HepG2 (cell line): ENCODE measurements around the gene ADAMTSL3. TPM values are rescaled to one million over a fixed set of nuclear protein-coding genes. Genes with fewer than 3 reads are reported as not detected.

Experiments
- ATAC-seq: fragments of 200-7000 bp; cut with Tn5 transposase; 3 replicates; pipeline ENCODE4 v1.9.1; 2020; ENCODE audit warnings: mild to moderate bottlenecking, moderate library complexity
- BruUV-seq: library from RNA; stranded (reverse); fragments of 400-500 nt; replicated peaks from 2 replicates; lab custom pipeline; 2021; lab: Mats Ljungman, UMichigan
- CTCF ChIA-PET: fragments of 300-600 bp; formaldehyde crosslinking; extraction: SDS; loops from one replicate; lab custom pipeline; 2021; ENCODE audit warnings: low total read pairs, inconsistent platforms, low intra/inter-chr PET ratio; lab: Yijun Ruan, JAX
- POLR2A ChIA-PET: fragments of 350-600 bp; sonication (Branson Sonifier 250); formaldehyde crosslinking; loops from one replicate; lab custom pipeline; 2020; ENCODE audit warnings: antibody characterized with exemption, inconsistent platforms; lab: Yijun Ruan, JAX
- DNase-seq: peaks from one replicate; pipeline ENCODE4 v3.0.0-alpha.2; 2015; ENCODE audit warnings: low spot score
- FAIRE-seq: peaks from 3 replicates; lab custom pipeline; 2011; peaks lifted over from hg19 to GRCh38; lab: Jason Lieb, UNC
- H2AFZ ChIP-seq: one replicate; pipeline ENCODE4 v1.6.1; 2011; ENCODE audit warnings: low read length, inconsistent platforms
- H3K27ac ChIP-seq: fragments of 300-600 bp; 3 replicates; pipeline ENCODE4 v1.8.0; 2011; ENCODE audit warnings: mixed run types, mild to moderate bottlenecking, mixed read lengths, low read length, inconsistent platforms; ENCODE audit not compliant: insufficient read depth; ENCODE audit errors: extremely low read length
- H3K27me3 ChIP-seq, 2 experiments: fragments of 200-600 bp in 1 of 2; 2 replicates in 1 of 2; 3 replicates in 1 of 2; pipeline versions ENCODE4 v1.6.0 to v1.8.0; 2011; ENCODE audit warnings: low read length in 2 of 2, mild to moderate bottlenecking in 2 of 2, moderate library complexity in 2 of 2, inconsistent platforms in 1 of 2; ENCODE audit not compliant: insufficient read depth in 2 of 2, control insufficient read depth in 1 of 2
- H3K36me3 ChIP-seq, 2 experiments: fragments of 200-600 bp in 1 of 2; replicated peaks in 1 of 2; 2 replicates in 1 of 2; 3 replicates in 1 of 2; pipeline versions ENCODE4 v1.5.1 to v1.8.0; 2011; ENCODE audit warnings: low read length in 2 of 2, inconsistent platforms in 1 of 2; ENCODE audit not compliant: insufficient read depth in 2 of 2, control insufficient read depth in 1 of 2
- H3K4me1 ChIP-seq: 2 replicates; pipeline ENCODE4 v1.5.1; 2012; ENCODE audit warnings: low read length, inconsistent platforms; ENCODE audit not compliant: insufficient read depth
- H3K4me2 ChIP-seq: 2 replicates; pipeline ENCODE4 v1.6.0; 2011; ENCODE audit warnings: low read depth, low read length, inconsistent platforms
- H3K4me3 ChIP-seq, 3 experiments: fragments of 200-600 bp in 1 of 3; sonication (generic), shearing (Covaris generic) in 1 of 3; replicated peaks in 1 of 3; 2 replicates each; pipeline ENCODE4 v1.5.1; 2011 to 2016; ENCODE audit warnings: low read length in 3 of 3, inconsistent platforms in 2 of 3, low read depth in 2 of 3, mild to moderate bottlenecking in 2 of 3, control low read depth in 1 of 3, mixed read lengths in 1 of 3; ENCODE audit not compliant: insufficient read depth in 1 of 3
- H3K79me2 ChIP-seq: one replicate; pipeline ENCODE4 v1.6.1; 2011; ENCODE audit warnings: low read length, inconsistent platforms; ENCODE audit not compliant: insufficient read depth
- H3K9ac ChIP-seq: 2 replicates; pipeline ENCODE4 v1.6.0; 2011; ENCODE audit warnings: mild to moderate bottlenecking, low read depth, low read length, inconsistent platforms; ENCODE audit not compliant: insufficient read depth
- H3K9me3 ChIP-seq: 2 replicates; pipeline ENCODE4 v1.5.1; 2012; ENCODE audit warnings: mild to moderate bottlenecking, low read length
- H4K20me1 ChIP-seq: 2 replicates; pipeline ENCODE4 v1.6.0; 2011; ENCODE audit warnings: inconsistent platforms, mild to moderate bottlenecking, low read length, moderate library complexity; ENCODE audit not compliant: insufficient read depth
- HNF4G ChIP-seq, 2 experiments: sonication (generic) in 1 of 2; formaldehyde crosslinking in 1 of 2; IDR thresholded peaks; 2 replicates each; pipeline versions ENCODE4 v1.4.0 to v1.6.1; 2011 to 2020; ENCODE audit warnings: borderline replicate concordance in 2 of 2, low read depth in 2 of 2, mild to moderate bottlenecking in 2 of 2, low read length in 1 of 2, missing genetic modification reagents in 1 of 2, moderate library complexity in 1 of 2
- RFX3 ChIP-seq: IDR thresholded peaks from 2 replicates; pipeline ENCODE4 v1.6.1; 2016; ENCODE audit warnings: missing biosample characterization, missing genetic modification reagents
- SMC3 ChIP-seq: IDR thresholded peaks from 2 replicates; pipeline ENCODE4 v1.6.1; 2011; ENCODE audit warnings: low read length, improper control_type of control experiment
- STAG1 ChIP-seq: sonication (generic); formaldehyde crosslinking; IDR thresholded peaks from 2 replicates; pipeline ENCODE4 v1.4.0; 2020; ENCODE audit warnings: missing genetic modification reagents
- ZNF17 ChIP-seq: sonication (generic); formaldehyde crosslinking; IDR thresholded peaks from 2 replicates; pipeline ENCODE4 v1.5.0; 2020; ENCODE audit warnings: mild to moderate bottlenecking, missing genetic modification reagents
- ZNF337 ChIP-seq: sonication (generic); formaldehyde crosslinking; IDR thresholded peaks from 2 replicates; pipeline ENCODE4 v1.5.1; 2020; ENCODE audit warnings: missing genetic modification reagents, low read depth, mild to moderate bottlenecking, borderline replicate concordance
- WGBS: methylation state at CpG from one replicate; pipeline ENCODE4 v1.1.6; 2017; ENCODE audit warnings: low lambda C conversion rate; 5-methylcytosine and 5-hydroxymethylcytosine counted together
- in situ Hi-C: cut with HindIII; loops from 2 replicates; pipeline ENCODE4 v1.10.0; 2017; ENCODE audit warnings: low pct_unique_long_range_greater_than_20kb; ENCODE audit not compliant: extremely low pct_ligation_motif_present
- intact Hi-C: fragments of 100-400 bp; cut with micrococcal nuclease; formaldehyde crosslinking; loops from one replicate; pipeline ENCODE4 v1.10.0; 2022; ENCODE audit not compliant: unreplicated experiment
- polyA plus RNA-seq, 8 experiments: library from polyadenylated mRNA; depleted of rRNA in 3 of 8; stranded (reverse) in 7 of 8; unstranded in 1 of 8; fragments of >200 nt; fragmentation: Illumina TruSeq in 4 of 8; extraction: Trizol in 4 of 8; gene quantifications; 2 replicates each; pipeline versions ENCODE4 v1.2.1 to v1.2.3, GENCODE V29; 2011 to 2016; ENCODE audit warnings: low read depth in 4 of 8, missing spikeins in 1 of 8, mixed read lengths in 1 of 8; ENCODE audit not compliant: insufficient read depth in 1 of 8
- total RNA-seq, 5 experiments: library from RNA; depleted of rRNA; stranded (reverse); fragments of >200 nt; fragmentation: Illumina TruSeq; extraction: Trizol; gene quantifications; 2 replicates each; pipeline ENCODE4 v1.2.3, GENCODE V29; 2016; ENCODE audit warnings: low read depth in 1 of 5
- TF ChIP-seq, protein P1 (sequence below): sonication (generic); formaldehyde crosslinking; IDR thresholded peaks from 2 replicates; pipeline ENCODE4 v1.5.0; 2020; ENCODE audit warnings: mild to moderate bottlenecking, missing genetic modification reagents, moderate library complexity

The ADAMTSL3 gene
- total and polyA plus RNA-seq, 2 of the 13 experiments (the other 11 are each of a cell fraction or from before 2014, with no cell fraction given), result 0.04 to 0.09 TPM

- Histone ChIP-seq H2AFZ (no peak overlapping the region), H3K9ac (no peak overlapping the region), H3K36me3 (no peaks in the 10 kb centered on the region), H3K27me3 (peaks cover 0 to 1% of the 10 kb centered on the region in 2 experiments; a peak in 1 of 5 replicates), H3K9me3 (peaks cover 14% of the 10 kb centered on the region), H3K4me2 (no peak overlapping the region), H3K27ac (no peak overlapping the region), H3K4me3 (no peak overlapping the region), H3K4me1 (no peaks in the 10 kb centered on the region), H4K20me1 (no peaks in the 10 kb centered on the region), H3K79me2 (no peaks in the 10 kb centered on the region)
- CTCF ChIA-PET, result no interaction called here
- POLR2A ChIA-PET, result no interaction called here
- TF ChIP-seq, protein P1, sequence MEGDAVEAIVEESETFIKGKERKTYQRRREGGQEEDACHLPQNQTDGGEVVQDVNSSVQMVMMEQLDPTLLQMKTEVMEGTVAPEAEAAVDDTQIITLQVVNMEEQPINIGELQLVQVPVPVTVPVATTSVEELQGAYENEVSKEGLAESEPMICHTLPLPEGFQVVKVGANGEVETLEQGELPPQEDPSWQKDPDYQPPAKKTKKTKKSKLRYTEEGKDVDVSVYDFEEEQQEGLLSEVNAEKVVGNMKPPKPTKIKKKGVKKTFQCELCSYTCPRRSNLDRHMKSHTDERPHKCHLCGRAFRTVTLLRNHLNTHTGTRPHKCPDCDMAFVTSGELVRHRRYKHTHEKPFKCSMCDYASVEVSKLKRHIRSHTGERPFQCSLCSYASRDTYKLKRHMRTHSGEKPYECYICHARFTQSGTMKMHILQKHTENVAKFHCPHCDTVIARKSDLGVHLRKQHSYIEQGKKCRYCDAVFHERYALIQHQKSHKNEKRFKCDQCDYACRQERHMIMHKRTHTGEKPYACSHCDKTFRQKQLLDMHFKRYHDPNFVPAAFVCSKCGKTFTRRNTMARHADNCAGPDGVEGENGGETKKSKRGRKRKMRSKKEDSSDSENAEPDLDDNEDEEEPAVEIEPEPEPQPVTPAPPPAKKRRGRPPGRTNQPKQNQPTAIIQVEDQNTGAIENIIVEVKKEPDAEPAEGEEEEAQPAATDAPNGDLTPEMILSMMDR (CRISPR knock-in tag), result peak; percentile 51
- no peak for TF ChIP-seq RFX3 (CRISPR knock-in tag)
- TF ChIP-seq ZNF17 (CRISPR knock-in tag), result no peak
- peak; percentile 23; the same call in 1 of the 2 replicates for TF ChIP-seq SMC3
- no peak for TF ChIP-seq ZNF337 (CRISPR knock-in tag)
- TF ChIP-seq STAG1 (CRISPR knock-in tag), result peak; percentile 25
- TF ChIP-seq HNF4G (IDR thresholded peaks at IDR 0.05; ENCODE audit: borderline replicate concordance, low read depth, low read length), result no peak
- no peak for TF ChIP-seq HNF4G (CRISPR knock-in tag; IDR thresholded peaks at IDR 0.05; ENCODE audit: borderline replicate concordance, low read depth)
- in situ Hi-C loops (no loop called here), intact Hi-C loops (loop anchor here (1.0 to 5.0 kb wide), 2 partner anchors 242 to 409 kb away; no protein-coding TSS in a partner anchor)
- 10% methylated on average over 3 of the region's 3 CpGs for WGBS
- BruUV-seq, result no TSS peak
- DNase-seq (peak; percentile 2), ATAC-seq (peak; percentile 75), FAIRE-seq (no peak)
These were observed 319.9 kb downstream of the ADAMTSL3 start for GRCh38 chr15:83973816-83974215.
